ENCODE measurements around the gene CD8B. TPM values are rescaled to one million over a fixed set of nuclear protein-coding genes. Genes with fewer than 3 reads are reported as not detected.

Gene CD8B
- total RNA-seq, 1 donor from 2014 or later: 0.46 TPM

- intact Hi-C loops (cut with DNase I): no loop called here
- ATAC-seq (ENCODE audit: poor library complexity): no peak
- DNase-seq: no peak
Measured at GRCh38 chr2:86809481-86810121, 52.1 kb downstream of the CD8B start.

- intact Hi-C loops (cut with DNase I): no loop called here
- peak; percentile 98 for ATAC-seq (ENCODE audit: poor library complexity)
- peak; percentile 91 for DNase-seq
Measured at GRCh38 chr2:86808315-86809161, 53.1 kb downstream of the CD8B start.

- intact Hi-C loops (cut with DNase I): no loop called here
- ATAC-seq (ENCODE audit: poor library complexity) (peak; percentile 72), DNase-seq (peak; percentile 65)
Measured at GRCh38 chr2:86807468-86808275, 54.0 kb downstream of the CD8B start.

- DNase-seq (no peak), ATAC-seq (ENCODE audit: poor library complexity) (no peak)
- intact Hi-C loops (cut with DNase I): no loop called here
Measured at GRCh38 chr2:86807133-86807467, 54.6 kb downstream of the CD8B start.

GRCh38 chr2:86806059-86806857 is 55.4 kb downstream of the CD8B start:
- intact Hi-C loops (cut with DNase I): no loop called here
- ATAC-seq (ENCODE audit: poor library complexity): no peak
- DNase-seq: no peak

GRCh38 chr2:86800856-86801567 is 60.7 kb downstream of the CD8B start:
- intact Hi-C loops (cut with DNase I): no loop called here
- no peak for ATAC-seq (ENCODE audit: poor library complexity)
- no peak for DNase-seq

- DNase-seq (no peak), ATAC-seq (ENCODE audit: poor library complexity) (no peak)
- intact Hi-C loops (cut with DNase I): no loop called here
Measured at GRCh38 chr2:86794861-86795260, 66.8 kb downstream of the CD8B start.

- no peak for DNase-seq
- intact Hi-C loops (cut with DNase I): no loop called here
- ATAC-seq (ENCODE audit: poor library complexity): no peak
Measured at GRCh38 chr2:86793752-86794151, 67.9 kb downstream of the CD8B start.

- no peak for DNase-seq
- intact Hi-C loops (cut with DNase I): no loop called here
- ATAC-seq (ENCODE audit: poor library complexity): no peak
Measured at GRCh38 chr2:86791573-86791972, 70.1 kb downstream of the CD8B start.

- intact Hi-C loops (cut with DNase I): no loop called here
- ATAC-seq (ENCODE audit: poor library complexity) (no peak), DNase-seq (no peak)
Measured at GRCh38 chr2:86790676-86791572, 70.8 kb downstream of the CD8B start, which contains the start of gene CD8A. TSS of gene CD8A (minus strand) at chr2:86790913. CDS start at chr2:86790825, 88 bp downstream.

- DNase-seq (no peak), ATAC-seq (ENCODE audit: poor library complexity) (no peak)
- intact Hi-C loops (cut with DNase I): no loop called here
Measured at GRCh38 chr2:86790134-86790675, 71.5 kb downstream of the CD8B start.

- intact Hi-C loops (cut with DNase I): no loop called here
- DNase-seq: no peak
- ATAC-seq (ENCODE audit: poor library complexity): no peak
Measured at GRCh38 chr2:86789687-86790133, 72.0 kb downstream of the CD8B start.

- ATAC-seq (ENCODE audit: poor library complexity) (peak; percentile 23), DNase-seq (no peak)
- intact Hi-C loops (cut with DNase I): no loop called here
Measured at GRCh38 chr2:86788881-86789686, 72.6 kb downstream of the CD8B start.

- DNase-seq: peak; percentile 78
- intact Hi-C loops (cut with DNase I): no loop called here
- ATAC-seq (ENCODE audit: poor library complexity): peak; percentile 90
Measured at GRCh38 chr2:86788165-86788564, 73.5 kb downstream of the CD8B start.

GRCh38 chr2:86787736-86788135 is 74.0 kb downstream of the CD8B start:
- intact Hi-C loops (cut with DNase I): no loop called here
- DNase-seq: peak; percentile 46
- peak; percentile 80 for ATAC-seq (ENCODE audit: poor library complexity)

GRCh38 chr2:86786001-86786536 is 75.6 kb downstream of the CD8B start:
- intact Hi-C loops (cut with DNase I): no loop called here
- no peak for ATAC-seq (ENCODE audit: poor library complexity)
- DNase-seq: no peak
